ENCODE results near the gene KIAA2012.

Gene KIAA2012

GRCh38 chr2:202084265-202084664 is 11.2 kb downstream of the KIAA2012 start:
- TF ChIP-seq, protein P1, sequence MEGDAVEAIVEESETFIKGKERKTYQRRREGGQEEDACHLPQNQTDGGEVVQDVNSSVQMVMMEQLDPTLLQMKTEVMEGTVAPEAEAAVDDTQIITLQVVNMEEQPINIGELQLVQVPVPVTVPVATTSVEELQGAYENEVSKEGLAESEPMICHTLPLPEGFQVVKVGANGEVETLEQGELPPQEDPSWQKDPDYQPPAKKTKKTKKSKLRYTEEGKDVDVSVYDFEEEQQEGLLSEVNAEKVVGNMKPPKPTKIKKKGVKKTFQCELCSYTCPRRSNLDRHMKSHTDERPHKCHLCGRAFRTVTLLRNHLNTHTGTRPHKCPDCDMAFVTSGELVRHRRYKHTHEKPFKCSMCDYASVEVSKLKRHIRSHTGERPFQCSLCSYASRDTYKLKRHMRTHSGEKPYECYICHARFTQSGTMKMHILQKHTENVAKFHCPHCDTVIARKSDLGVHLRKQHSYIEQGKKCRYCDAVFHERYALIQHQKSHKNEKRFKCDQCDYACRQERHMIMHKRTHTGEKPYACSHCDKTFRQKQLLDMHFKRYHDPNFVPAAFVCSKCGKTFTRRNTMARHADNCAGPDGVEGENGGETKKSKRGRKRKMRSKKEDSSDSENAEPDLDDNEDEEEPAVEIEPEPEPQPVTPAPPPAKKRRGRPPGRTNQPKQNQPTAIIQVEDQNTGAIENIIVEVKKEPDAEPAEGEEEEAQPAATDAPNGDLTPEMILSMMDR (IDR thresholded peaks at IDR 0.05; ENCODE audit: control insufficient read depth, insufficient read depth, low read depth, low read length, missing control alignments) = no peak
- H3K4me3 ChIP-seq (ENCODE audit: control insufficient read depth, low read depth, low read length) = no peak overlapping the region
- DNase-seq (ENCODE audit: low read depth) = no peak

DNA sequence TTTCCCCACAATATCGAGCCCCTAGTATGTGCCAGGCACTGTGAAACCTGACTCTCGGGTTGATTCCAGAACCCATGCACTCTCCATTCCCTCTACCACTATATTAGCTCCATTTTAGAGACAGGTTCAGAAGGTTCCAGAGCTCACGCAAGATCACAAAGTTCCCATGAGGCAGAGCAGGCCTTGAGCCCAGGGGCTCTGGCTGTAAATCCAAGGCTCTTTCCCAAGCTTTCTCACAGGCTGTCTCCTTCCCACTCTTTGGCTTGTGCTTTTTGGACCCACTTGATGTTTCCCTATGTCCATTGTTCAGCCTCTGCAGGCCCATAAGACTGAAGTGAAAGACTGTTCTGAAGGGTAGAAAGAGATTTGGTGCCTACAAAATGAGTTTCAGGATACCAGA is 15.7 kb downstream of the KIAA2012 start:
- TF ChIP-seq, protein P1 (IDR thresholded peaks at IDR 0.05; ENCODE audit: control insufficient read depth, insufficient read depth, low read depth, low read length, missing control alignments) = no peak
- no peak overlapping the region for H3K4me3 ChIP-seq (ENCODE audit: control insufficient read depth, low read depth, low read length)
- no peak for DNase-seq (ENCODE audit: low read depth)

DNA sequence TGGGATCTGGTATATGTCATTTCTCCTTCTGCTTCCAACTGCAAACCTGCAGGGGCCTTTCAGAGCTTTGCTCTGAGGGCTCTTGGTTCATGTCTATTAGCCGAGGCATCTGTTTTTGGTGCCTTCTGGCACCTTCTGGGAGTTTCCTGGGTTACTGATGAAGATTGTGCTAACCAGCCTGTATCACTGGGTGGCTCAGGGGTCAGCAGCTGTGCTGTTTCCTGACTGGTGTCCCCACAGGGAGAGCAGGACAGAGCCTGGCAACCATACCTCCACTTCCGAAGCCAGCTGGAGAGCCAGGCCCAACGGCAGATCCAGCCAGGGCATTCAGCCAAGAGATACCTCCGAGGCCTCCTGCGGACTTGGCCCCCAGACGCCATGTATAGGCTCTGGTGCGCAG is 17.5 kb downstream of the KIAA2012 start:
- H3K4me3 ChIP-seq (ENCODE audit: control insufficient read depth, low read depth, low read length) = no peak overlapping the region
- DNase-seq (ENCODE audit: low read depth) = no peak
- TF ChIP-seq, protein P1 (IDR thresholded peaks at IDR 0.05; ENCODE audit: control insufficient read depth, insufficient read depth, low read depth, low read length, missing control alignments) = no peak

DNA sequence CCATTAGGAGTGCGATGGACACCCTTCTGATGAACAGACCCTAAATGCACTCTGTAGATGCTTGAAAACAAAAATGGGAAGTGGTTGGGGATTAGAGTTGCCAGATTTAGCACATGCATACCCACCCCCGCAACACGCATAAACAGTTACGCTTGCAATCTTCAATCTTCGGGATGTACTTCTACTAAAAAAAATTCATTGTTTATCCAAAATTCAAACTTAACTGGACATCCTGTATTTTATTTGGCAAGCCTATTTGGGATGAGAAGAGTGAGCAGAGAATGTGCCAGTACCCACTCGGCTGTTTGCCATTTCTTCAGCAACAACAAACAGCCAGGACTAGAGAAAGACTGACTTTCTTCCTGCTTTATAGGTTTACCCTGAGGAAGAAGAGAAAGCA is 18.4 kb downstream of the KIAA2012 start:
- TF ChIP-seq, protein P1 (IDR thresholded peaks at IDR 0.05; ENCODE audit: control insufficient read depth, insufficient read depth, low read depth, low read length, missing control alignments) = no peak
- no peak for DNase-seq (ENCODE audit: low read depth)
- H3K4me3 ChIP-seq (ENCODE audit: control insufficient read depth, low read depth, low read length) = no peak overlapping the region

GRCh38 chr2:202094426-202094986 is 21.5 kb downstream of the KIAA2012 start:
- TF ChIP-seq, protein P1 (IDR thresholded peaks at IDR 0.05; ENCODE audit: control insufficient read depth, insufficient read depth, low read depth, low read length, missing control alignments) = no peak
- no peak for DNase-seq (ENCODE audit: low read depth)
- H3K4me3 ChIP-seq (ENCODE audit: control insufficient read depth, low read depth, low read length) = no peak overlapping the region

- TF ChIP-seq, protein P1 (IDR thresholded peaks at IDR 0.05; ENCODE audit: control insufficient read depth, insufficient read depth, low read depth, low read length, missing control alignments) = no peak
- no peak overlapping the region for H3K4me3 ChIP-seq (ENCODE audit: control insufficient read depth, low read depth, low read length)
- DNase-seq (ENCODE audit: low read depth) = no peak
Measured at GRCh38 chr2:202095235-202095634, 22.2 kb downstream of the KIAA2012 start.

DNA sequence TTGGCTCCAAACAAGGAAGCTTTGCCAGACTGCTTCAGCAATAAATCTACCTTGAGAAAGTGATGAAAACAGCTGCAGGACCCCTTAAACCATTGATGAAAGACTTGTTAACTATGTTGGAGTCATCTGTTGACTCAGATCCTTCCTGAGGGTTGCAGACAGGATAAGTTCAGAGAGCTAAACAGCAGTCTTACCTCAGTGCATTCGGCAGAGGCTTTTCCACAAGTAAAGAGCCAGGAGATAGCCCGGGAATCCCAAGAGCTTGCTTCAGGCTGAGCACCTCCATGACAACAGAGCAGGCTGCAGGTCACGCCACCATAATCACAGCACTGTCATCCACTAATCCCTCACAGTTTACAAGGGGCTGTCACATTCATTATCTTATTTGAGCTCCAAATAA is 23.7 kb downstream of the KIAA2012 start:
- DNase-seq (ENCODE audit: low read depth) = no peak
- TF ChIP-seq, protein P1 (IDR thresholded peaks at IDR 0.05; ENCODE audit: control insufficient read depth, insufficient read depth, low read depth, low read length, missing control alignments) = no peak
- no peak overlapping the region for H3K4me3 ChIP-seq (ENCODE audit: control insufficient read depth, low read depth, low read length)
